H1 (cell line): ENCODE data around the gene DPH5. TPM values are rescaled to one million over a fixed set of nuclear protein-coding genes. Genes with fewer than 3 reads are reported as not detected.

Experiments
- RXRA ChIP-seq: IDR thresholded peaks from 2 replicates; pipeline ENCODE4 v1.6.1; 2011; ENCODE audit warnings: low read depth, mild to moderate bottlenecking, low read length, moderate library complexity; ENCODE audit not compliant: insufficient read depth
- SIN3A ChIP-seq, 2 experiments: IDR thresholded peaks in 1 of 2; conservative IDR thresholded peaks in 1 of 2; 2 replicates each; pipeline ENCODE4 v1.6.1; 2011 to 2012; ENCODE audit warnings: low read length in 2 of 2, improper control_type of control experiment in 1 of 2, low read depth in 1 of 2, mild to moderate bottlenecking in 1 of 2
- polyA plus RNA-seq, 7 experiments: library from polyadenylated mRNA; depleted of rRNA in 3 of 7; stranded (reverse) in 5 of 7; unstranded in 2 of 7; fragments of >200 nt in 5 of 7; fragments of 200-250 nt in 2 of 7; gene quantifications; 1 replicate in 5 of 7; 2 replicates in 1 of 7; 4 replicates in 1 of 7; pipeline versions ENCODE4 v1.2.1 to v1.2.3, GENCODE V29; 2011 to 2013; ENCODE audit warnings: missing spikeins in 2 of 7, mixed read lengths in 2 of 7
- total RNA-seq: library from RNA; stranded (reverse); fragmentation: NEBNext Ultra II Directional; extraction: Animal tissue kit (Norgen Biotek cat#: 25700); gene quantifications from 2 replicates; pipeline ENCODE4 v1.2.1, GENCODE V29; 2021

DPH5 gene
- total and polyA plus RNA-seq, 2 of the 8 experiments (the other 6 are each of a cell fraction or from before 2014, with no cell fraction given) = 67.7 to 106 TPM

DNA sequence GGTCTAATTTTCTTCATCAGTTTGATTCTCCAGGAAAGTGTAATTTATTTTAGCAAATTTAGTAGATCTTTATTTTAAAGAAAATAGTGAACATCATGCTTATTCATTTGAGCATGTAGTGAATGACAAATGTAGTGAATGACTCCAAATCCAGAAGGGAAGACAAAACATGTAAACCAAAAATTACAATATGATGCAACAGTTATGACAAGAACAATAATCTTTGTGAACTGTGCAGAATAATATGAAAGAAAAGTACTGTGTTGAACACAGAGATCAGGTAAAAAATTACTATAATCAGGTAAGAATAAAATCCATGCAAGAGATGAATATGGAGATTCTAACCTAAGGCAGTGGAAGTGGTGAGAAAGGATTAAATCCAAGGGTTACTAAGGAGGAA is 30.0 kb upstream of the DPH5 start (continued):
- TF ChIP-seq SIN3A (conservative IDR thresholded peaks at IDR 0.05 in 1 of 2, IDR thresholded peaks at IDR 0.05 in 1 of 2; ENCODE audit: low read depth in 1 of 2, low read length in 2 of 2) = no peak
- TF ChIP-seq RXRA = no peak
